Measurements from ENCODE around the gene CADM1. TPM values are rescaled to one million over a fixed set of nuclear protein-coding genes. Genes with fewer than 3 reads are reported as not detected.

Gene CADM1
- total and polyA plus RNA-seq, 2 experiments from 2014 or later: 48.4 to 54.3 TPM

- H2AFZ ChIP-seq: no peak overlapping the region
- H3K27ac ChIP-seq: no peak overlapping the region
- no peak overlapping the region for H3K4me2 ChIP-seq
- H3K36me3 ChIP-seq (replicated peaks; ENCODE audit: insufficient read depth, low read depth): no peaks in the 10 kb centered on the region
- WGBS (ENCODE audit: low lambda C conversion rate, missing lambda C conversion rate): 80% methylated on average over 6 of the region's 6 CpGs
- no peaks in the 10 kb centered on the region for H3K9me2 ChIP-seq (replicated peaks; ENCODE audit: insufficient read depth)
- no peak for DNase-seq (ENCODE audit: low spot score)
- no peak for TF ChIP-seq EZH2phosphoT487 (IDR thresholded peaks at IDR 0.05; ENCODE audit: low read depth, severe bottlenecking, unreplicated experiment)
- TF ChIP-seq CTCF (IDR thresholded peaks at IDR 0.05; ENCODE audit: poor library complexity): no peak
- TF ChIP-seq EZH2 (IDR thresholded peaks at IDR 0.05; ENCODE audit: borderline replicate concordance): no peak
- no peaks in the 10 kb centered on the region for H3K27me3 ChIP-seq
- H3K4me1 ChIP-seq (ENCODE audit: insufficient read depth): no peaks in the 10 kb centered on the region
- H4K20me1 ChIP-seq (ENCODE audit: insufficient read depth, poor library complexity, severe bottlenecking): no peaks in the 10 kb centered on the region
- H3K79me2 ChIP-seq: no peaks in the 10 kb centered on the region
- H3K4me3 ChIP-seq: no peak overlapping the region
- H3K9me3 ChIP-seq (ENCODE audit: low read depth): no peaks in the 10 kb centered on the region
Observed at GRCh38 chr11:115317277-115318185, 186.7 kb downstream of the CADM1 start.

- Histone ChIP-seq H3K79me2 (no peaks in the 10 kb centered on the region), H3K9me3 (ENCODE audit: low read depth) (no peaks in the 10 kb centered on the region), H3K9me2 (replicated peaks; ENCODE audit: insufficient read depth) (no peaks in the 10 kb centered on the region), H3K4me1 (ENCODE audit: insufficient read depth) (no peaks in the 10 kb centered on the region), H3K27ac (no peak overlapping the region), H3K27me3 (no peaks in the 10 kb centered on the region), H2AFZ (no peak overlapping the region), H3K4me3 (no peak overlapping the region), H4K20me1 (ENCODE audit: insufficient read depth, poor library complexity, severe bottlenecking) (no peaks in the 10 kb centered on the region), H3K4me2 (no peak overlapping the region), H3K36me3 (replicated peaks; ENCODE audit: insufficient read depth, low read depth) (no peaks in the 10 kb centered on the region)
- no peak for DNase-seq (ENCODE audit: low spot score)
- no peak for TF ChIP-seq EZH2phosphoT487 (IDR thresholded peaks at IDR 0.05; ENCODE audit: low read depth, severe bottlenecking, unreplicated experiment)
- TF ChIP-seq EZH2 (IDR thresholded peaks at IDR 0.05; ENCODE audit: borderline replicate concordance): no peak
- no peak for TF ChIP-seq CTCF (IDR thresholded peaks at IDR 0.05; ENCODE audit: poor library complexity)
- 73% methylated on average over 5 of the region's 5 CpGs for WGBS (ENCODE audit: low lambda C conversion rate, missing lambda C conversion rate)
Observed at GRCh38 chr11:115316696-115317095, 187.5 kb downstream of the CADM1 start.

- no peaks in the 10 kb centered on the region for H3K36me3 ChIP-seq (replicated peaks; ENCODE audit: insufficient read depth, low read depth)
- no peak for TF ChIP-seq EZH2 (IDR thresholded peaks at IDR 0.05; ENCODE audit: borderline replicate concordance)
- TF ChIP-seq EZH2phosphoT487 (IDR thresholded peaks at IDR 0.05; ENCODE audit: low read depth, severe bottlenecking, unreplicated experiment): no peak
- TF ChIP-seq CTCF (IDR thresholded peaks at IDR 0.05; ENCODE audit: poor library complexity): no peak
- H3K27ac ChIP-seq: no peak overlapping the region
- no peaks in the 10 kb centered on the region for H3K4me1 ChIP-seq (ENCODE audit: insufficient read depth)
- no peaks in the 10 kb centered on the region for H3K79me2 ChIP-seq
- H2AFZ ChIP-seq: no peak overlapping the region
- H3K4me2 ChIP-seq: no peak overlapping the region
- no peak for DNase-seq (ENCODE audit: low spot score)
- H3K9me2 ChIP-seq (replicated peaks; ENCODE audit: insufficient read depth): no peaks in the 10 kb centered on the region
- no peak overlapping the region for H3K4me3 ChIP-seq
- no peaks in the 10 kb centered on the region for H4K20me1 ChIP-seq (ENCODE audit: insufficient read depth, poor library complexity, severe bottlenecking)
- H3K9me3 ChIP-seq (ENCODE audit: low read depth): no peaks in the 10 kb centered on the region
- H3K27me3 ChIP-seq: no peaks in the 10 kb centered on the region
- 91% methylated on average over 3 of the region's 3 CpGs for WGBS (ENCODE audit: low lambda C conversion rate, missing lambda C conversion rate)
Observed at GRCh38 chr11:115314330-115314920, 189.8 kb downstream of the CADM1 start.
